HepG2 (cell line): Measurements from ENCODE around the gene LLGL2. TPM values are rescaled to one million over a fixed set of nuclear protein-coding genes. Genes with fewer than 3 reads are reported as not detected.
A peak's percentile ranks its signal among the peaks of the same experiment; 100 is the strongest.

Experiments
- CREB3 ChIP-seq: sonication (generic); formaldehyde crosslinking; IDR thresholded peaks from 2 replicates; pipeline ENCODE4 v1.5.0; 2020; ENCODE audit warnings: missing genetic modification reagents
- GATAD2A ChIP-seq: IDR thresholded peaks from 2 replicates; pipeline ENCODE4 v1.6.1; 2016
- HDAC1 ChIP-seq: sonication (generic); formaldehyde crosslinking; IDR thresholded peaks from 2 replicates; pipeline ENCODE4 v1.5.1; 2020; ENCODE audit warnings: mild to moderate bottlenecking, missing genetic modification reagents
- HNRNPL ChIP-seq: fragments of 200-400 bp; formaldehyde crosslinking; IDR thresholded peaks from 2 replicates; pipeline ENCODE4 v1.6.1; 2017; ENCODE audit warnings: mild to moderate bottlenecking, low read depth, low read length
- HNRNPLL ChIP-seq: fragments of 200-400 bp; formaldehyde crosslinking; IDR thresholded peaks from 2 replicates; pipeline ENCODE4 v1.6.1; 2017; ENCODE audit warnings: mild to moderate bottlenecking, low read depth, low read length; ENCODE audit not compliant: poor library complexity, severe bottlenecking
- IRX3 ChIP-seq: sonication (generic); formaldehyde crosslinking; IDR thresholded peaks from 2 replicates; pipeline ENCODE4 v1.8.1; 2023; ENCODE audit warnings: mild to moderate bottlenecking, low read depth, missing genetic modification reagents, borderline replicate concordance
- MTF1 ChIP-seq: sonication (generic); formaldehyde crosslinking; IDR thresholded peaks from 2 replicates; pipeline ENCODE4 v1.5.0; 2020; ENCODE audit warnings: missing genetic modification reagents
- MXI1 ChIP-seq: IDR thresholded peaks from 3 replicates; pipeline ENCODE4 v1.6.1; 2012; ENCODE audit warnings: low read depth, low read length, inconsistent platforms, borderline replicate concordance
- PCBP1 ChIP-seq: fragments of 200-400 bp; formaldehyde crosslinking; IDR thresholded peaks from 2 replicates; pipeline ENCODE4 v1.6.1; 2017; ENCODE audit warnings: mild to moderate bottlenecking, low read depth, low read length, borderline replicate concordance
- PITX1 ChIP-seq: sonication (generic); formaldehyde crosslinking; IDR thresholded peaks from 2 replicates; pipeline ENCODE4 v1.5.1; 2020; ENCODE audit warnings: mild to moderate bottlenecking, missing genetic modification reagents
- POLR2A ChIP-seq, 2 experiments: IDR thresholded peaks; 2 replicates each; pipeline ENCODE4 v1.6.1; 2011; ENCODE audit warnings: low read depth in 2 of 2, low read length in 2 of 2, mild to moderate bottlenecking in 1 of 2, moderate library complexity in 1 of 2; ENCODE audit not compliant: insufficient read depth in 1 of 2
- PRDM10 ChIP-seq: sonication (generic); formaldehyde crosslinking; IDR thresholded peaks from 2 replicates; pipeline ENCODE4 v1.4.0; 2020; ENCODE audit warnings: low read depth, missing genetic modification reagents
- RAD21 ChIP-seq: fragments of 450-650 bp; formaldehyde crosslinking; IDR thresholded peaks from 2 replicates; pipeline ENCODE4 v1.5.0; 2020; ENCODE audit warnings: mild to moderate bottlenecking
- RFXANK ChIP-seq: IDR thresholded peaks from 2 replicates; pipeline ENCODE4 v1.6.1; 2016
- SIN3A ChIP-seq: IDR thresholded peaks from 2 replicates; pipeline ENCODE4 v1.6.1; 2011; ENCODE audit warnings: low read depth, mild to moderate bottlenecking, control low read depth, low read length, borderline replicate concordance
- SP4 ChIP-seq: sonication (generic); formaldehyde crosslinking; IDR thresholded peaks from 2 replicates; pipeline ENCODE4 v1.8.1; 2023; ENCODE audit warnings: mild to moderate bottlenecking, missing genetic modification reagents
- STAG1 ChIP-seq: sonication (generic); formaldehyde crosslinking; IDR thresholded peaks from 2 replicates; pipeline ENCODE4 v1.4.0; 2020; ENCODE audit warnings: missing genetic modification reagents
- ZFY ChIP-seq: sonication (generic); formaldehyde crosslinking; IDR thresholded peaks from 2 replicates; pipeline ENCODE4 v1.4.0; 2020; ENCODE audit warnings: missing genetic modification reagents
- ZNF121 ChIP-seq: sonication (generic); formaldehyde crosslinking; IDR thresholded peaks from 2 replicates; pipeline ENCODE4 v1.5.0; 2020; ENCODE audit warnings: mild to moderate bottlenecking, missing genetic modification reagents
- ZNF292 ChIP-seq: sonication (generic); formaldehyde crosslinking; IDR thresholded peaks from 2 replicates; pipeline ENCODE4 v1.8.1; 2022; ENCODE audit warnings: mild to moderate bottlenecking, low read depth, missing genetic modification reagents, borderline replicate concordance
- ZNF691 ChIP-seq: sonication (generic); formaldehyde crosslinking; IDR thresholded peaks from 2 replicates; pipeline ENCODE4 v1.4.0; 2020; ENCODE audit warnings: missing genetic modification reagents, low read depth, mild to moderate bottlenecking, borderline replicate concordance
- polyA plus RNA-seq, 8 experiments: library from polyadenylated mRNA; depleted of rRNA in 3 of 8; stranded (reverse) in 7 of 8; unstranded in 1 of 8; fragments of >200 nt; fragmentation: Illumina TruSeq in 4 of 8; extraction: Trizol in 4 of 8; gene quantifications; 2 replicates each; pipeline versions ENCODE4 v1.2.1 to v1.2.3, GENCODE V29; 2011 to 2016; ENCODE audit warnings: low read depth in 4 of 8, missing spikeins in 1 of 8, mixed read lengths in 1 of 8; ENCODE audit not compliant: insufficient read depth in 1 of 8
- total RNA-seq, 5 experiments: library from RNA; depleted of rRNA; stranded (reverse); fragments of >200 nt; fragmentation: Illumina TruSeq; extraction: Trizol; gene quantifications; 2 replicates each; pipeline ENCODE4 v1.2.3, GENCODE V29; 2016; ENCODE audit warnings: low read depth in 1 of 5
- TF ChIP-seq, protein P1 (sequence below): sonication (generic); formaldehyde crosslinking; IDR thresholded peaks from 2 replicates; pipeline ENCODE4 v1.5.0; 2020; ENCODE audit warnings: missing genetic modification reagents
- TF ChIP-seq, protein P2 (sequence below): sonication (generic); formaldehyde crosslinking; IDR thresholded peaks from 2 replicates; pipeline ENCODE4 v1.5.0; 2020; ENCODE audit warnings: mild to moderate bottlenecking, missing genetic modification reagents, moderate library complexity

Gene LLGL2
- total and polyA plus RNA-seq, 2 of the 13 experiments (the other 11 are each of a cell fraction or from before 2014, with no cell fraction given), result 83.0 to 86.7 TPM

GRCh38 chr17:75619506-75620431, 94.3 kb downstream of the LLGL2 start (continued):
- TF ChIP-seq, protein P1, sequence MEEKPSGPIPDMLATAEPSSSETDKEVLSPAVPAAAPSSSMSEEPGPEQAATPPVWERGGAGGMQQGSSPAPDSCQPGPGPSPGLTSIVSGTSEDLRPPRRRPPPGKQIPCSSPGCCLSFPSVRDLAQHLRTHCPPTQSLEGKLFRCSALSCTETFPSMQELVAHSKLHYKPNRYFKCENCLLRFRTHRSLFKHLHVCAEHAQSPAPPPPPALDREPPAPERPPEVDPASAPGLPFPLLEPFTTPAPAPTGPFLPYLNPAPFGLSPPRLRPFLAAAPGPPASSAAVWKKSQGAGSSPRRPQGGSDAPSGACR, result no peak
- TF ChIP-seq ZNF121 (CRISPR knock-in tag) (no peak), IRX3 (CRISPR knock-in tag) (no peak), MTF1 (CRISPR knock-in tag) (no peak), SIN3A (no peak), RAD21 (CRISPR knock-in tag) (peak; percentile 49), PCBP1 (0 out of 2 replicates have a peak, but pooled peaks have one; percentile 64), POLR2A (IDR thresholded peaks at IDR 0.05; ENCODE audit: insufficient read depth in 1 of 2, low read depth in 2 of 2, low read length in 2 of 2) (no peak), CREB3 (CRISPR knock-in tag) (no peak), HNRNPLL (peak; percentile 44), STAG1 (CRISPR knock-in tag) (peak; percentile 50), HNRNPL (0 out of 2 replicates have a peak, but pooled peaks have one; percentile 57), ZNF292 (CRISPR knock-in tag) (no peak), PRDM10 (CRISPR knock-in tag) (no peak), PITX1 (no peak), RFXANK (CRISPR knock-in tag) (no peak), ZFY (peak; percentile 9; the same call in 1 of the 2 replicates), GATAD2A (CRISPR knock-in tag) (no peak), MXI1 (no peak), ZNF691 (CRISPR knock-in tag) (no peak), SP4 (CRISPR knock-in tag) (no peak), HDAC1 (no peak)
- TF ChIP-seq, protein P2, sequence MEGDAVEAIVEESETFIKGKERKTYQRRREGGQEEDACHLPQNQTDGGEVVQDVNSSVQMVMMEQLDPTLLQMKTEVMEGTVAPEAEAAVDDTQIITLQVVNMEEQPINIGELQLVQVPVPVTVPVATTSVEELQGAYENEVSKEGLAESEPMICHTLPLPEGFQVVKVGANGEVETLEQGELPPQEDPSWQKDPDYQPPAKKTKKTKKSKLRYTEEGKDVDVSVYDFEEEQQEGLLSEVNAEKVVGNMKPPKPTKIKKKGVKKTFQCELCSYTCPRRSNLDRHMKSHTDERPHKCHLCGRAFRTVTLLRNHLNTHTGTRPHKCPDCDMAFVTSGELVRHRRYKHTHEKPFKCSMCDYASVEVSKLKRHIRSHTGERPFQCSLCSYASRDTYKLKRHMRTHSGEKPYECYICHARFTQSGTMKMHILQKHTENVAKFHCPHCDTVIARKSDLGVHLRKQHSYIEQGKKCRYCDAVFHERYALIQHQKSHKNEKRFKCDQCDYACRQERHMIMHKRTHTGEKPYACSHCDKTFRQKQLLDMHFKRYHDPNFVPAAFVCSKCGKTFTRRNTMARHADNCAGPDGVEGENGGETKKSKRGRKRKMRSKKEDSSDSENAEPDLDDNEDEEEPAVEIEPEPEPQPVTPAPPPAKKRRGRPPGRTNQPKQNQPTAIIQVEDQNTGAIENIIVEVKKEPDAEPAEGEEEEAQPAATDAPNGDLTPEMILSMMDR (CRISPR knock-in tag), result peak; percentile 86
